Myocyte (in vitro differentiated cells): ENCODE measurements around the gene TRIM65. TPM values are rescaled to one million over a fixed set of nuclear protein-coding genes. Genes with fewer than 3 reads are reported as not detected.

Experiments used
- DNase-seq: peaks from one replicate; pipeline ENCODE4 v3.0.0-alpha.2; 2012; ENCODE audit warnings: low read depth
- total RNA-seq: library from RNA; depleted of rRNA; stranded (reverse); fragments of >200 nt; gene quantifications from 2 replicates; pipeline ENCODE4 v1.2.3, GENCODE V29; 2014

The TRIM65 gene
- total RNA-seq, 1 donor from 2014 or later = 22.8 TPM

- DNase-seq = no peak
Measured at GRCh38 chr17:75917141-75917916, 20.6 kb upstream of the TRIM65 start.

- DNase-seq = no peak
Measured at GRCh38 chr17:75915268-75915667, 18.5 kb upstream of the TRIM65 start.

- no peak for DNase-seq
Measured at GRCh38 chr17:75914643-75915267, 18.0 kb upstream of the TRIM65 start.

- no peak for DNase-seq
Measured at GRCh38 chr17:75913537-75914210, 16.9 kb upstream of the TRIM65 start.

GRCh38 chr17:75910699-75911098 is 13.9 kb upstream of the TRIM65 start:
- no peak for DNase-seq

- DNase-seq = no peak
Measured at GRCh38 chr17:75909812-75910274, 13.1 kb upstream of the TRIM65 start.

GRCh38 chr17:75909051-75909811 is 12.5 kb upstream of the TRIM65 start:
- DNase-seq = no peak

- DNase-seq = peak; percentile 85
Measured at GRCh38 chr17:75908201-75908600, 11.4 kb upstream of the TRIM65 start.

GRCh38 chr17:75906143-75906884 is 9.6 kb upstream of the TRIM65 start:
- DNase-seq = no peak

- DNase-seq = peak; percentile 93
Measured at GRCh38 chr17:75904749-75905521, 8.2 kb upstream of the TRIM65 start, which contains the start of gene MRPL38. Gene MRPL38, minus strand, starts transcription at chr17:75904884. Its CDS starts 9 bp downstream, at chr17:75904875.

- no peak for DNase-seq
Measured at GRCh38 chr17:75902406-75902805, 5.7 kb upstream of the TRIM65 start.

- DNase-seq = no peak
Measured at GRCh38 chr17:75901727-75902126, 5.0 kb upstream of the TRIM65 start.

- DNase-seq = no peak
Measured at GRCh38 chr17:75900691-75901533, 4.2 kb upstream of the TRIM65 start.

- no peak for DNase-seq
Measured at GRCh38 chr17:75899767-75900468, 3.2 kb upstream of the TRIM65 start.

GRCh38 chr17:75899353-75899752 is 2.6 kb upstream of the TRIM65 start:
- no peak for DNase-seq

- no peak for DNase-seq
Measured at GRCh38 chr17:75898791-75899190, 2.0 kb upstream of the TRIM65 start.

- DNase-seq = no peak
Measured at GRCh38 chr17:75898065-75898464, 1.3 kb upstream of the TRIM65 start.
